ENCODE measurements around the gene STIMATE.

GRCh38 chr3:52917044-52917443 is 19.7 kb upstream of the STIMATE start:
- TF ChIP-seq CTCF (IDR thresholded peaks at IDR 0.05): no peak
- no peak for TF ChIP-seq POLR2A (IDR thresholded peaks at IDR 0.05)
- no peak for TF ChIP-seq EP300 (IDR thresholded peaks at IDR 0.05; ENCODE audit: low read depth)
